ENCODE results near the gene RPP14.

DNA sequence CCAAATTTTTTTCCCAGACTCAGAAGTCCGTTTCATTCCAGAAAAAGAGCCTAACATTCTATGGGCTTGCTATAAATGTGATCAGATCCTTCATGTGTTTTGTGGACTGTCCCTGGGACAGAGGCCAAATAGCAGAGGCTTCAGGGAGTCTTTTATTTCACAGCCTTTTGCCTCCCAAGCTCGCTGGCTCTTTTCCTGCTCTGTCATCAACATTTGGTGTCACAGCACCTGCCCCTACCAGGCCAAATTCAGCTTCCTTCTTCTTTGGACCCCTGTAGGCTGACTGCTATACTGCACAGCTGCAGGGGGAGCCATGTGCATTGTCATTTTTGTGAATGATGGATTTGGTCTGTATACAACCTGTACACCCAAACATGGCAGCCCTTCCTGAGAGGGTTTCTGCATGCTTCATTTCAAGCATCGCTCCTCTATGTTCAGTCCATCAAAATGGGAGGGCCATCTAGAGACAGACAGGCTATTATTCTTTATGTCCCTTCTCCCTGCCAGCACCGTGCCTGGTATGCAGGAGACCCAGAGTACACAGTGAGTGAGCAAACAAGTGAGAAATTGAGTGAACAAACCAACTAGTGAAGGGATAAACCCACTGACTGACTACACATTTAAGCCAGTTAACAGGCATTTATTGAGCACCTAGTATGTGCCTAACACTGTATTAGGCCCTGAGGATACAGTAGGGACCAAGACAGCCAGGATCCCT lies 17.9 kb upstream of the RPP14 start:
- TF ChIP-seq, protein P1, sequence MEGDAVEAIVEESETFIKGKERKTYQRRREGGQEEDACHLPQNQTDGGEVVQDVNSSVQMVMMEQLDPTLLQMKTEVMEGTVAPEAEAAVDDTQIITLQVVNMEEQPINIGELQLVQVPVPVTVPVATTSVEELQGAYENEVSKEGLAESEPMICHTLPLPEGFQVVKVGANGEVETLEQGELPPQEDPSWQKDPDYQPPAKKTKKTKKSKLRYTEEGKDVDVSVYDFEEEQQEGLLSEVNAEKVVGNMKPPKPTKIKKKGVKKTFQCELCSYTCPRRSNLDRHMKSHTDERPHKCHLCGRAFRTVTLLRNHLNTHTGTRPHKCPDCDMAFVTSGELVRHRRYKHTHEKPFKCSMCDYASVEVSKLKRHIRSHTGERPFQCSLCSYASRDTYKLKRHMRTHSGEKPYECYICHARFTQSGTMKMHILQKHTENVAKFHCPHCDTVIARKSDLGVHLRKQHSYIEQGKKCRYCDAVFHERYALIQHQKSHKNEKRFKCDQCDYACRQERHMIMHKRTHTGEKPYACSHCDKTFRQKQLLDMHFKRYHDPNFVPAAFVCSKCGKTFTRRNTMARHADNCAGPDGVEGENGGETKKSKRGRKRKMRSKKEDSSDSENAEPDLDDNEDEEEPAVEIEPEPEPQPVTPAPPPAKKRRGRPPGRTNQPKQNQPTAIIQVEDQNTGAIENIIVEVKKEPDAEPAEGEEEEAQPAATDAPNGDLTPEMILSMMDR (IDR thresholded peaks at IDR 0.05; ENCODE audit: extremely low read depth in 1 of 2, insufficient read depth in 1 of 2, low read depth in 1 of 2, low read length in 2 of 2), result peak in 1 of 2 donors; percentile 12
- TF ChIP-seq EZH2 (IDR thresholded peaks at IDR 0.05; ENCODE audit: borderline replicate concordance, low read depth, low read length, severe bottlenecking), result no peak
- no peak for TF ChIP-seq MYC (IDR thresholded peaks at IDR 0.05; ENCODE audit: low read depth, low read length)

All from endothelial cell of umbilical vein (primary cell).